HepG2 (cell line): ENCODE results near the gene ALDH16A1. TPM values are rescaled to one million over a fixed set of nuclear protein-coding genes. Genes with fewer than 3 reads are reported as not detected.
A peak's percentile ranks its signal among the peaks of the same experiment; 100 is the strongest.

Source experiments
- CTCF ChIP-seq: sonication (generic); formaldehyde crosslinking; IDR thresholded peaks from 2 replicates; pipeline ENCODE4 v1.5.0; 2020; ENCODE audit warnings: mild to moderate bottlenecking, missing genetic modification reagents, moderate library complexity
- HNRNPL ChIP-seq: fragments of 200-400 bp; formaldehyde crosslinking; IDR thresholded peaks from 2 replicates; pipeline ENCODE4 v1.6.1; 2017; ENCODE audit warnings: mild to moderate bottlenecking, low read depth, low read length
- HOXA3 ChIP-seq: sonication (generic); formaldehyde crosslinking; IDR thresholded peaks from 2 replicates; pipeline ENCODE4 v1.5.0; 2020; ENCODE audit warnings: missing genetic modification reagents
- KAT7 ChIP-seq: IDR thresholded peaks from 2 replicates; pipeline ENCODE4 v1.6.1; 2018; ENCODE audit warnings: borderline replicate concordance, missing compliant biosample characterization
- SP5 ChIP-seq: IDR thresholded peaks from 2 replicates; pipeline ENCODE4 v1.6.1; 2016; ENCODE audit warnings: low read depth, borderline replicate concordance
- TAF1 ChIP-seq: sonication (generic); formaldehyde crosslinking; IDR thresholded peaks from 2 replicates; pipeline ENCODE4 v1.4.0; 2020; ENCODE audit warnings: missing genetic modification reagents
- UBTF ChIP-seq: sonication (generic); formaldehyde crosslinking; IDR thresholded peaks from 2 replicates; pipeline ENCODE4 v1.4.0; 2020; ENCODE audit warnings: mild to moderate bottlenecking, missing genetic modification reagents
- ZBTB26 ChIP-seq: IDR thresholded peaks from 2 replicates; pipeline ENCODE4 v1.6.1; 2016; ENCODE audit warnings: missing compliant biosample characterization, missing genetic modification reagents, borderline replicate concordance
- ZFP82 ChIP-seq: sonication (generic); formaldehyde crosslinking; IDR thresholded peaks from 2 replicates; pipeline ENCODE4 v1.5.1; 2020; ENCODE audit warnings: mild to moderate bottlenecking, missing genetic modification reagents, borderline replicate concordance
- ZIK1 ChIP-seq: sonication (generic); formaldehyde crosslinking; IDR thresholded peaks from 2 replicates; pipeline ENCODE4 v1.5.0; 2020; ENCODE audit warnings: mild to moderate bottlenecking, low read depth, missing genetic modification reagents, borderline replicate concordance
- ZKSCAN8 ChIP-seq: IDR thresholded peaks from 2 replicates; pipeline ENCODE4 v1.6.1; 2016; ENCODE audit warnings: borderline replicate concordance, missing genetic modification reagents, missing compliant biosample characterization
- ZNF318 ChIP-seq: sonication (generic); formaldehyde crosslinking; IDR thresholded peaks from 2 replicates; pipeline ENCODE4 v1.4.0; 2020; ENCODE audit warnings: mild to moderate bottlenecking, missing genetic modification reagents
- ZNF781 ChIP-seq: sonication (generic); formaldehyde crosslinking; IDR thresholded peaks from 2 replicates; pipeline ENCODE4 v1.5.1; 2020; ENCODE audit warnings: borderline replicate concordance, mild to moderate bottlenecking, missing genetic modification reagents; ENCODE audit errors: not compliant biosample characterization
- ZSCAN9 ChIP-seq: IDR thresholded peaks from 2 replicates; pipeline ENCODE4 v1.6.1; 2016; ENCODE audit warnings: borderline replicate concordance
- polyA plus RNA-seq, 8 experiments: library from polyadenylated mRNA; depleted of rRNA in 3 of 8; stranded (reverse) in 7 of 8; unstranded in 1 of 8; fragments of >200 nt; fragmentation: Illumina TruSeq in 4 of 8; extraction: Trizol in 4 of 8; gene quantifications; 2 replicates each; pipeline versions ENCODE4 v1.2.1 to v1.2.3, GENCODE V29; 2011 to 2016; ENCODE audit warnings: low read depth in 4 of 8, missing spikeins in 1 of 8, mixed read lengths in 1 of 8; ENCODE audit not compliant: insufficient read depth in 1 of 8
- total RNA-seq, 5 experiments: library from RNA; depleted of rRNA; stranded (reverse); fragments of >200 nt; fragmentation: Illumina TruSeq; extraction: Trizol; gene quantifications; 2 replicates each; pipeline ENCODE4 v1.2.3, GENCODE V29; 2016; ENCODE audit warnings: low read depth in 1 of 5

The ALDH16A1 gene
- total and polyA plus RNA-seq, 2 of the 13 experiments (the other 11 are each of a cell fraction or from before 2014, with no cell fraction given): 8.4 to 34.9 TPM

GRCh38 chr19:49451430-49452181 is 1.4 kb upstream of the ALDH16A1 start, which contains the start of gene PIH1D1 (continued):
- TF ChIP-seq ZNF318: 0 out of 2 replicates have a peak, but pooled peaks have one; percentile 25
- peak; percentile 30; the same call in 1 of the 2 replicates for TF ChIP-seq KAT7 (CRISPR knock-in tag)
- peak; percentile 64 for TF ChIP-seq ZNF781
- peak; percentile 45; the same call in 1 of the 2 replicates for TF ChIP-seq HOXA3
- TF ChIP-seq SP5 (CRISPR knock-in tag): 0 out of 2 replicates have a peak, but pooled peaks have one; percentile 31
- TF ChIP-seq ZFP82: peak; percentile 46; the same call in 1 of the 2 replicates
- 0 out of 2 replicates have a peak, but pooled peaks have one; percentile 20 for TF ChIP-seq ZIK1 (CRISPR knock-in tag)
- TF ChIP-seq ZKSCAN8 (CRISPR knock-in tag): no peak
- TF ChIP-seq ZBTB26 (CRISPR knock-in tag): no peak
- TF ChIP-seq TAF1 (CRISPR knock-in tag): peak; percentile 83
- TF ChIP-seq UBTF (CRISPR knock-in tag): peak; percentile 53; the same call in 1 of the 2 replicates
- no peak for TF ChIP-seq HNRNPL
- TF ChIP-seq CTCF (CRISPR knock-in tag): peak; percentile 23; the same call in 1 of the 2 replicates
- TF ChIP-seq ZSCAN9 (CRISPR knock-in tag): 0 out of 2 replicates have a peak, but pooled peaks have one; percentile 20
